HEK293 (cell line): ENCODE results near the gene PILRA.

Experiments
- CTCF ChIA-PET: fragments of 350-600 bp; formaldehyde crosslinking; extraction: SDS; loops from one replicate; lab custom pipeline; 2021; ENCODE audit warnings: antibody characterized with exemption; lab: Yijun Ruan, JAX
- POLR2A ChIA-PET: fragments of 300-600 bp; formaldehyde crosslinking; extraction: SDS; loops from one replicate; lab custom pipeline; 2020; ENCODE audit warnings: antibody characterized with exemption, inconsistent platforms; lab: Yijun Ruan, JAX
- H3K27ac ChIP-seq: fragments of 200-500 bp; sonication (Bioruptor generic); 2 replicates; pipeline ENCODE4 v1.5.1; 2014; ENCODE audit warnings: low read depth, low read length, control low read depth, inconsistent platforms; ENCODE audit errors: extremely low read depth
- H3K36me3 ChIP-seq, 2 experiments: fragments of 200-500 bp in 1 of 2; sonication (Bioruptor generic) in 1 of 2; 1 replicate in 1 of 2; 2 replicates in 1 of 2; pipeline ENCODE4 v1.5.1; 2014 to 2017; ENCODE audit warnings: inconsistent platforms in 2 of 2, low read length in 2 of 2; ENCODE audit not compliant: control insufficient read depth in 2 of 2, insufficient read depth in 1 of 2
- H3K4me1 ChIP-seq: fragments of 200-500 bp; sonication (Bioruptor generic); 2 replicates; pipeline ENCODE4 v1.5.1; 2014; ENCODE audit warnings: mild to moderate bottlenecking, low read length, inconsistent platforms; ENCODE audit not compliant: control insufficient read depth, insufficient read depth
- H3K4me3 ChIP-seq: 2 replicates; pipeline ENCODE4 v1.5.1; 2011; ENCODE audit warnings: low read depth, mild to moderate bottlenecking, control low read depth, low read length, moderate library complexity
- H3K9me3 ChIP-seq: fragments of 200-500 bp; sonication (Bioruptor generic); 2 replicates; pipeline ENCODE4 v1.5.1; 2014; ENCODE audit warnings: low read depth, low read length, inconsistent platforms; ENCODE audit not compliant: control insufficient read depth, insufficient read depth
- EGR2 ChIP-seq: fragments of 450-650 bp; formaldehyde crosslinking; IDR thresholded peaks from 2 replicates; pipeline ENCODE4 v1.5.1; 2016; ENCODE audit warnings: low read depth, missing biosample characterization, missing genetic modification characterization
- IKZF3 ChIP-seq: fragments of 450-650 bp; IDR thresholded peaks from 2 replicates; pipeline ENCODE4 v1.5.0; 2018; ENCODE audit warnings: missing biosample characterization, mild to moderate bottlenecking, missing genetic modification characterization, moderate library complexity
- KLF17 ChIP-seq: fragments of 450-650 bp; formaldehyde crosslinking; IDR thresholded peaks from 2 replicates; pipeline ENCODE4 v1.5.1; 2016; ENCODE audit warnings: missing biosample characterization, missing genetic modification characterization
- PBX3 ChIP-seq: sonication (generic); formaldehyde crosslinking; IDR thresholded peaks from 2 replicates; pipeline ENCODE4 v1.8.1; 2022; ENCODE audit warnings: mild to moderate bottlenecking, moderate library complexity, missing genetic modification reagents
- PRDM1 ChIP-seq: fragments of 450-650 bp; formaldehyde crosslinking; IDR thresholded peaks from 2 replicates; pipeline ENCODE4; 2016; ENCODE audit warnings: missing biosample characterization, missing genetic modification characterization
- SP2 ChIP-seq: fragments of 450-650 bp; formaldehyde crosslinking; IDR thresholded peaks from 2 replicates; pipeline ENCODE4 v1.5.1; 2016; ENCODE audit warnings: missing biosample characterization, missing genetic modification characterization
- SP3 ChIP-seq: fragments of 450-650 bp; formaldehyde crosslinking; IDR thresholded peaks from 2 replicates; pipeline ENCODE4 v1.5.1; 2016; ENCODE audit warnings: missing biosample characterization, missing genetic modification characterization
- WT1 ChIP-seq: fragments of 450-650 bp; formaldehyde crosslinking; IDR thresholded peaks from 2 replicates; pipeline ENCODE4 v1.5.1; 2016; ENCODE audit warnings: missing biosample characterization, missing genetic modification characterization
- ZNF175 ChIP-seq: fragments of 450-650 bp; formaldehyde crosslinking; IDR thresholded peaks from 2 replicates; pipeline ENCODE4 v1.5.1; 2016; ENCODE audit warnings: missing biosample characterization, missing genetic modification characterization
- ZNF24 ChIP-seq: fragments of 450-650 bp; formaldehyde crosslinking; IDR thresholded peaks from 2 replicates; pipeline ENCODE4 v1.5.1; 2016; ENCODE audit warnings: missing biosample characterization, missing genetic modification characterization
- ZNF274 ChIP-seq, 2 experiments: fragments of 200-500 bp in 1 of 2; fragments of 450-650 bp in 1 of 2; sonication (Bioruptor generic) in 1 of 2; formaldehyde crosslinking in 1 of 2; IDR thresholded peaks; 2 replicates each; pipeline versions ENCODE4 v1.5.1 to v1.6.1; 2014 to 2016; ENCODE audit warnings: borderline replicate concordance in 1 of 2, inconsistent platforms in 1 of 2, low read length in 1 of 2, missing biosample characterization in 1 of 2, missing genetic modification characterization in 1 of 2
- ZNF311 ChIP-seq: fragments of 450-650 bp; formaldehyde crosslinking; IDR thresholded peaks from 2 replicates; pipeline ENCODE4 v1.5.1; 2017; ENCODE audit warnings: missing biosample characterization, missing genetic modification characterization, borderline replicate concordance
- ZNF366 ChIP-seq: fragments of 450-650 bp; formaldehyde crosslinking; conservative IDR thresholded peaks from 2 replicates; pipeline ENCODE4 v1.5.1; 2016; ENCODE audit warnings: missing biosample characterization, missing genetic modification characterization
- ZNF398 ChIP-seq: fragments of 450-650 bp; formaldehyde crosslinking; IDR thresholded peaks from 2 replicates; pipeline ENCODE4 v1.5.1; 2017; ENCODE audit warnings: missing biosample characterization, missing genetic modification characterization
- ZNF513 ChIP-seq: fragments of 450-650 bp; IDR thresholded peaks from 2 replicates; pipeline ENCODE4 v1.5.1; 2018; ENCODE audit warnings: missing biosample characterization, missing genetic modification characterization
- ZNF514 ChIP-seq: fragments of 450-650 bp; formaldehyde crosslinking; IDR thresholded peaks from 2 replicates; pipeline ENCODE4 v1.5.1; 2016; ENCODE audit warnings: missing biosample characterization, missing genetic modification characterization
- ZNF561 ChIP-seq: fragments of 450-650 bp; IDR thresholded peaks from 2 replicates; pipeline ENCODE4 v1.5.1; 2018; ENCODE audit warnings: missing biosample characterization, missing genetic modification characterization, borderline replicate concordance
- ZNF600 ChIP-seq: fragments of 450-650 bp; formaldehyde crosslinking; IDR thresholded peaks from 2 replicates; pipeline ENCODE4 v1.5.1; 2016; ENCODE audit warnings: missing biosample characterization, missing genetic modification characterization

PILRA gene

GRCh38 chr7:100423315-100423714 is 50.0 kb downstream of the PILRA start:
- H3K4me1 ChIP-seq: no peaks in the 10 kb centered on the region
- CTCF ChIA-PET: interaction anchor here (0.9 to 2.3 kb wide), 2 partner anchors 16 to 27 kb away, joined by 5 to 18 read pairs; no protein-coding TSS in a partner anchor
- TF ChIP-seq ZNF175 (tag by site-specific recombination): no peak
- TF ChIP-seq, all 188 proteins: peak for 0
- Histone ChIP-seq H3K27ac (no peak overlapping the region), H3K4me3 (no peak overlapping the region), H3K9me3 (no peaks in the 10 kb centered on the region), H3K36me3 (no peaks in the 10 kb centered on the region)
- POLR2A ChIA-PET: no interaction called here

- Histone ChIP-seq H3K36me3 (no peaks in the 10 kb centered on the region), H3K4me3 (no peak overlapping the region), H3K4me1 (no peaks in the 10 kb centered on the region)
- CTCF ChIA-PET: interaction anchor here (0.6 to 1.2 kb wide), 3 partner anchors 13 to 209 kb away, joined by 3 to 9 read pairs (median 4); no protein-coding TSS in a partner anchor
- TF ChIP-seq ZNF514 (tag by site-specific recombination) (no peak), ZNF311 (tag by site-specific recombination) (no peak), PBX3 (CRISPR knock-in tag) (no peak), ZNF513 (no peak), ZNF274 (IDR thresholded peaks at IDR 0.05; ENCODE audit: low read length) (no peak), ZNF274 (tag by site-specific recombination; IDR thresholded peaks at IDR 0.05; ENCODE audit: borderline replicate concordance) (no peak), SP3 (tag by site-specific recombination) (no peak)
- TF ChIP-seq, all 188 proteins: peak for 0
- no peak overlapping the region for H3K27ac ChIP-seq
- no peaks in the 10 kb centered on the region for H3K9me3 ChIP-seq
- POLR2A ChIA-PET: interaction anchor here (0.6 to 0.9 kb wide), 2 partner anchors 9 to 291 kb away, joined by 3 to 9 read pairs; no protein-coding TSS in a partner anchor
Measured at GRCh38 chr7:100425347-100425746, 52.1 kb downstream of the PILRA start.

- no peaks in the 10 kb centered on the region for H3K9me3 ChIP-seq
- CTCF ChIA-PET: interaction anchor here (1.0 kb wide), 1 partner anchor 19 kb away, joined by 4 read pairs; no protein-coding TSS in a partner anchor
- no peak overlapping the region for H3K27ac ChIP-seq
- peaks cover 4% of the 10 kb centered on the region for H3K4me1 ChIP-seq
- H3K36me3 ChIP-seq: peaks cover 0 to 11% of the 10 kb centered on the region in 2 experiments; a peak in 1 of 3 replicates
- POLR2A ChIA-PET: no interaction called here
- TF ChIP-seq ZNF398 (tag by site-specific recombination): peak; percentile 74
- peak; percentile 93 for TF ChIP-seq ZNF366 (tag by site-specific recombination)
- TF ChIP-seq SP3 (tag by site-specific recombination): peak; percentile 65
- TF ChIP-seq SP2: peak; percentile 59
- TF ChIP-seq ZNF600 (tag by site-specific recombination): no peak
- TF ChIP-seq EGR2 (tag by site-specific recombination): peak; percentile 63; the same call in 1 of the 2 replicates
- no peak for TF ChIP-seq ZNF24 (tag by site-specific recombination)
- peak; percentile 85 for TF ChIP-seq PRDM1 (tag by site-specific recombination)
- TF ChIP-seq ZNF311 (tag by site-specific recombination): no peak
- TF ChIP-seq KLF17 (tag by site-specific recombination): peak; percentile 56; the same call in 1 of the 2 replicates
- no peak for TF ChIP-seq IKZF3
- no peak for TF ChIP-seq ZNF561
- peak; percentile 83 for TF ChIP-seq WT1 (tag by site-specific recombination)
- TF ChIP-seq, all 188 proteins: peak for 8
- H3K4me3 ChIP-seq: no peak overlapping the region
Measured at GRCh38 chr7:100426516-100426915, 53.2 kb downstream of the PILRA start.
